GM12878 (cell line): ENCODE data around the gene TCF25. TPM values are rescaled to one million over a fixed set of nuclear protein-coding genes. Genes with fewer than 3 reads are reported as not detected.

Experiments used
- ATAC-seq: fragments of 200-7000 bp; cut with Tn5 transposase; 3 replicates; pipeline ENCODE4 v1.9.1; 2020; ENCODE audit warnings: mild to moderate bottlenecking, moderate library complexity
- BruUV-seq: library from RNA; stranded (reverse); fragments of 400-500 nt; replicated peaks from 2 replicates; lab custom pipeline; 2021; lab: Mats Ljungman, UMichigan
- CTCF ChIA-PET: fragments of 300-600 bp; sonication (Branson Sonifier 250); formaldehyde crosslinking; extraction: SDS; loops from one replicate; lab custom pipeline; 2021; ENCODE audit warnings: inconsistent platforms; lab: Yijun Ruan, JAX
- POLR2A ChIA-PET: fragments of 350-600 bp; formaldehyde crosslinking; extraction: SDS; loops from one replicate; lab custom pipeline; 2021; ENCODE audit warnings: inconsistent platforms; lab: Charles Lee
- RAD21 ChIA-PET: fragments of 300-600 bp; sonication (Branson Sonifier 250); formaldehyde crosslinking; loops from one replicate; lab custom pipeline; 2023; ENCODE audit warnings: antibody characterized with exemption; ENCODE audit not compliant: unreplicated experiment; lab: Charles Lee
- SMC1A ChIA-PET: fragments of 300-600 bp; sonication (Branson Sonifier 250); formaldehyde crosslinking; loops from one replicate; lab custom pipeline; 2023; ENCODE audit not compliant: unreplicated experiment, uncharacterized antibody; lab: Charles Lee
- DNase-seq: peaks from one replicate; pipeline ENCODE4 v3.0.0-alpha.2; 2011; ENCODE audit warnings: low read depth, low spot score
- FAIRE-seq: peaks from 3 replicates; lab custom pipeline; 2011; peaks lifted over from hg19 to GRCh38; lab: Jason Lieb, UNC
- H2AFZ ChIP-seq: 2 replicates; pipeline ENCODE4 v1.6.0; 2011; ENCODE audit warnings: low read depth, low read length, control low read depth; ENCODE audit not compliant: control insufficient read depth
- H3K27ac ChIP-seq: 2 replicates; pipeline ENCODE4 v1.5.1; 2011; ENCODE audit warnings: control low read depth; ENCODE audit not compliant: control insufficient read depth, insufficient read depth
- H3K27me3 ChIP-seq, 2 experiments: replicated peaks in 1 of 2; 2 replicates each; pipeline versions ENCODE4 v1.6.0 to v1.6.1; 2011; ENCODE audit warnings: low read length in 1 of 2; ENCODE audit not compliant: control insufficient read depth in 2 of 2, insufficient read depth in 2 of 2
- H3K36me3 ChIP-seq, 2 experiments: 2 replicates each; pipeline ENCODE4 v1.5.1; 2011; ENCODE audit warnings: low read length in 1 of 2; ENCODE audit not compliant: control insufficient read depth in 2 of 2, insufficient read depth in 2 of 2
- H3K4me1 ChIP-seq: 2 replicates; pipeline ENCODE4 v1.6.1; 2011; ENCODE audit warnings: mild to moderate bottlenecking, low read length, moderate library complexity, mixed read lengths; ENCODE audit not compliant: control insufficient read depth, insufficient read depth
- H3K4me2 ChIP-seq: 2 replicates; pipeline ENCODE4 v1.6.0; 2011; ENCODE audit warnings: control low read depth; ENCODE audit not compliant: control insufficient read depth, insufficient read depth
- H3K4me3 ChIP-seq: fragments of 200-600 bp; sonication (generic); 2 replicates; pipeline ENCODE4 v1.5.1; 2016
- H3K79me2 ChIP-seq: 2 replicates; pipeline ENCODE4 v1.6.0; 2011; ENCODE audit warnings: low read length; ENCODE audit not compliant: control insufficient read depth, insufficient read depth
- H3K9ac ChIP-seq: 2 replicates; pipeline ENCODE4 v1.8.0; 2011; ENCODE audit warnings: low read length, control low read depth, mixed read lengths; ENCODE audit not compliant: control insufficient read depth, insufficient read depth
- H3K9me3 ChIP-seq: replicated peaks from 3 replicates; pipeline ENCODE4 v1.5.1; 2011; ENCODE audit warnings: mild to moderate bottlenecking, low read length; ENCODE audit not compliant: control insufficient read depth, insufficient read depth
- H4K20me1 ChIP-seq: 2 replicates; pipeline ENCODE4 v1.6.0; 2011; ENCODE audit not compliant: control insufficient read depth, insufficient read depth
- EZH2 ChIP-seq: IDR thresholded peaks from 2 replicates; pipeline ENCODE4 v1.6.1; 2012; ENCODE audit warnings: low read depth, mild to moderate bottlenecking, control low read depth, inconsistent platforms, low read length, borderline replicate concordance; ENCODE audit not compliant: control insufficient read depth
- IKZF1 ChIP-seq: fragments of 450-650 bp; conservative IDR thresholded peaks from 2 replicates; pipeline ENCODE4 v1.6.1; 2017; ENCODE audit warnings: antibody characterized with exemption, mild to moderate bottlenecking
- NFYB ChIP-seq: IDR thresholded peaks from 2 replicates; pipeline ENCODE4 v1.6.1; 2011; ENCODE audit warnings: low read depth, mild to moderate bottlenecking, low read length, improper control_type of control experiment, moderate library complexity; ENCODE audit not compliant: insufficient read depth
- POLR2A ChIP-seq: IDR thresholded peaks from 2 replicates; pipeline ENCODE4 v1.6.1; 2011; ENCODE audit warnings: low read depth, mild to moderate bottlenecking, low read length
- STAT3 ChIP-seq: IDR thresholded peaks from 2 replicates; pipeline ENCODE4 v1.6.1; 2011; ENCODE audit warnings: low read depth, low read length, improper control_type of control experiment
- SUZ12 ChIP-seq: fragments of 200-600 bp; sonication (generic); IDR thresholded peaks from one replicate; pipeline ENCODE4 v1.6.1; 2018; ENCODE audit warnings: antibody characterized with exemption, mild to moderate bottlenecking; ENCODE audit not compliant: unreplicated experiment
- TCF12 ChIP-seq: IDR thresholded peaks from 2 replicates; pipeline ENCODE4 v1.6.1; 2011; ENCODE audit warnings: low read depth, mild to moderate bottlenecking, low read length
- ZBED1 ChIP-seq: IDR thresholded peaks from 2 replicates; pipeline ENCODE4 v1.6.1; 2016; ENCODE audit warnings: borderline replicate concordance
- ZNF24 ChIP-seq: fragments of 450-650 bp; IDR thresholded peaks from 2 replicates; pipeline ENCODE4 v1.6.1; 2017; ENCODE audit warnings: antibody characterized with exemption, mild to moderate bottlenecking
- WGBS: methylation state at CpG from one replicate; pipeline ENCODE4 v1.1.6; 2016; ENCODE audit warnings: low lambda C conversion rate; ENCODE audit not compliant: insufficient replicate concordance, insufficient coverage; ENCODE audit errors: missing lambda C conversion rate; 5-methylcytosine and 5-hydroxymethylcytosine counted together
- in situ Hi-C: fragments of 300-500 bp; cut with MboI; formaldehyde crosslinking; loops from 9 replicates; pipeline ENCODE4 v1.14.3; 2018; ENCODE audit warnings: mixed read lengths
- intact Hi-C: fragments of 100-400 bp; cut with micrococcal nuclease; formaldehyde crosslinking; loops from one replicate; pipeline ENCODE4 v1.14.2; 2022; ENCODE audit not compliant: unreplicated experiment
- polyA plus RNA-seq, 11 experiments: library from polyadenylated mRNA; depleted of rRNA in 4 of 11; unstranded in 6 of 11; stranded (reverse) in 5 of 11; fragments of >200 nt; fragmentation: Nextera tagmentation in 4 of 11; fragmentation: Illumina TruSeq in 1 of 11; extraction: Ambion mirVana in 4 of 11; extraction: Trizol in 1 of 11; gene quantifications; 1 replicate in 1 of 11; 2 replicates in 10 of 11; pipeline versions ENCODE4 v1.2.1 to v1.2.3, GENCODE V29; 2011 to 2016; ENCODE audit warnings: inconsistent platforms in 2 of 11, missing spikeins in 2 of 11, low read depth in 1 of 11
- total RNA-seq, 4 experiments: library from RNA; depleted of rRNA in 3 of 4; stranded (reverse); fragments of >200 nt in 3 of 4; fragmentation: Illumina TruSeq in 1 of 4; extraction: Trizol in 1 of 4; gene quantifications; 2 replicates each; pipeline versions ENCODE4 v1.2.1 to v1.2.3, GENCODE V29; 2013 to 2021

TCF25 gene
- total and polyA plus RNA-seq, 10 of the 15 experiments (the other 5 are each of a cell fraction or from before 2014, with no cell fraction given), result 8.4 to 130 (median 89.4) TPM

- Histone ChIP-seq H3K36me3 (no peaks in the 10 kb centered on the region), H3K79me2 (no peaks in the 10 kb centered on the region), H3K27me3 (peaks cover 14 to 16% of the 10 kb centered on the region in 2 experiments), H3K9me3 (no peaks in the 10 kb centered on the region), H3K4me2 (peak within 1 kb of the TSS; percentile 74), H4K20me1 (no peaks in the 10 kb centered on the region), H3K27ac (no peak within 1 kb of the TSS), H2AFZ (peak within 1 kb of the TSS; percentile 24; the same call in 1 of the 2 replicates), H3K4me3 (peak within 1 kb of the TSS; percentile 41; the same call in 1 of the 2 replicates), H3K9ac (no peak within 1 kb of the TSS), H3K4me1 (peaks cover 5% of the 10 kb centered on the region)
- ChIA-PET RAD21 (interaction anchor here (1.2 kb wide), 1 partner anchor 22 kb away, joined by 3 read pairs; no protein-coding TSS in a partner anchor), CTCF (interaction anchor here (0.6 to 0.7 kb wide), 2 partner anchors 37 to 97 kb away, joined by 3 read pairs; no protein-coding TSS in a partner anchor), SMC1A (no interaction called here), POLR2A (no interaction called here)
- BruUV-seq, result no TSS peak
- in situ Hi-C loops (no loop called here), intact Hi-C loops (no loop called here)
- peak; percentile 35 for ATAC-seq
- WGBS, result under 1% methylated on average over 45 of the region's 88 CpGs
- no peak for DNase-seq
- no peak for FAIRE-seq
- no peak for TF ChIP-seq STAT3
- peak; percentile 65; the same call in 1 of the 2 replicates for TF ChIP-seq NFYB
- TF ChIP-seq ZBED1, result no peak
- TF ChIP-seq EZH2, result peak; percentile 43; the same call in 1 of the 2 replicates
- no peak for TF ChIP-seq ZNF24
- TF ChIP-seq POLR2A, result peak; percentile 42; the same call in 1 of the 2 replicates
- 0 out of 2 replicates have a peak, but pooled peaks have one; percentile 19 for TF ChIP-seq IKZF1
- TF ChIP-seq SUZ12, result peak; percentile 49
- TF ChIP-seq TCF12, result peak; percentile 44; the same call in 1 of the 2 replicates
- TF ChIP-seq, all 136 proteins: peak for 6
These were observed 49.7 kb downstream of the TCF25 start, which contains the start of gene TUBB3 for GRCh38 chr16:89922884-89923639. Gene TUBB3 (plus strand): TSS chr16:89923342. CDS start chr16:89923402, 60 bp downstream.
